ENCODE measurements around the gene MEGF6.

MEGF6 gene

GRCh38 chr1:3568815-3569435 lies 42.4 kb downstream of the MEGF6 start:
- no peak for DNase-seq

- DNase-seq, result no peak
These were observed 44.1 kb downstream of the MEGF6 start for GRCh38 chr1:3566951-3567804.

- no peak for DNase-seq
These were observed 45.1 kb downstream of the MEGF6 start for GRCh38 chr1:3566003-3566885.

GRCh38 chr1:3564921-3565831 lies 46.1 kb downstream of the MEGF6 start:
- no peak for DNase-seq

GRCh38 chr1:3563610-3564009 lies 47.7 kb downstream of the MEGF6 start:
- no peak for DNase-seq

GRCh38 chr1:3563125-3563524 lies 48.2 kb downstream of the MEGF6 start:
- DNase-seq, result no peak

GRCh38 chr1:3562712-3563111 lies 48.6 kb downstream of the MEGF6 start:
- DNase-seq, result no peak

- no peak for DNase-seq
These were observed 49.6 kb downstream of the MEGF6 start for GRCh38 chr1:3561702-3562101.

GRCh38 chr1:3560981-3561380 lies 50.3 kb downstream of the MEGF6 start:
- no peak for DNase-seq

- no peak for DNase-seq
These were observed 50.9 kb downstream of the MEGF6 start for GRCh38 chr1:3560251-3560871.

- no peak for DNase-seq
These were observed 53.1 kb downstream of the MEGF6 start for GRCh38 chr1:3558036-3558726.

GRCh38 chr1:3557366-3557765 lies 53.9 kb downstream of the MEGF6 start:
- DNase-seq, result no peak

GRCh38 chr1:3556336-3556735 lies 55.0 kb downstream of the MEGF6 start:
- DNase-seq, result no peak

- DNase-seq, result no peak
These were observed 56.0 kb downstream of the MEGF6 start for GRCh38 chr1:3555131-3555920.

GRCh38 chr1:3553940-3554223 lies 57.4 kb downstream of the MEGF6 start:
- no peak for DNase-seq

- DNase-seq, result no peak
These were observed 58.0 kb downstream of the MEGF6 start for GRCh38 chr1:3553166-3553939.

GRCh38 chr1:3552751-3553150 lies 58.6 kb downstream of the MEGF6 start:
- DNase-seq, result no peak

GRCh38 chr1:3552176-3552575 lies 59.1 kb downstream of the MEGF6 start:
- no peak for DNase-seq

GRCh38 chr1:3551711-3552110 lies 59.6 kb downstream of the MEGF6 start:
- no peak for DNase-seq

- DNase-seq, result no peak
These were observed 60.0 kb downstream of the MEGF6 start for GRCh38 chr1:3551290-3551678.

Data from NCI-H2171 (cell line).